VCaP (cell line): ENCODE data around the gene TICAM2.

Experiments
- H3K27ac ChIP-seq: fragments of 450-650 bp; 2 replicates; pipeline ENCODE4 v1.5.1; 2017
- CTCF ChIP-seq: fragments of 450-650 bp; conservative IDR thresholded peaks from 2 replicates; pipeline ENCODE4 v1.5.1; 2017; ENCODE audit warnings: mild to moderate bottlenecking, moderate library complexity

The TICAM2 gene

GRCh38 chr5:115605436-115605835 is 3.2 kb upstream of the TICAM2 start:
- no peak overlapping the region for H3K27ac ChIP-seq
- TF ChIP-seq CTCF, result no peak

GRCh38 chr5:115602591-115603125 is 379 bp upstream of the TICAM2 start:
- H3K27ac ChIP-seq, result peak overlapping the region; percentile 70; the same call in 1 of the 2 replicates
- TF ChIP-seq CTCF, result no peak

DNA sequence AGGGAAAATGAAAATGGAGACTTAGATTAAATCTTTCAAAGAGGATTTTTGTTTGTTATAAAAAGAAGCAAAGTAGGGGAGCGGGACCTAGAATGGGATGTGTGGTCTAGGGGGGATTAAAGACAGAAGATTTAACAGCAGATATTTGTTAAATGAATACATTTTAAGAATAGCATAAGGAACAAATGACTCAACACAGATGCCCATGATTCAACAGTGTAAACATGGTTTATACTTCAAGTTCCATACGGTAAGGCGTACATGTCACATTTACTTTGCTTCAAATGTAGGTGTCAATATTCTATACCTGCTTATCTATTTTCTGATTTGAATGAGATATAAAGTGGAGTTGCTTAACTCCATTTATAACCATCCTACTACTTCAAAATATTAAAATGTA is 1.5 kb downstream of the TICAM2 start:
- H3K27ac ChIP-seq, result no peak overlapping the region
- TF ChIP-seq CTCF, result no peak

GRCh38 chr5:115599924-115600323 is 2.4 kb downstream of the TICAM2 start:
- TF ChIP-seq CTCF, result no peak
- H3K27ac ChIP-seq, result no peak overlapping the region

GRCh38 chr5:115599502-115599901 is 2.8 kb downstream of the TICAM2 start:
- TF ChIP-seq CTCF, result no peak

GRCh38 chr5:115594128-115595047 is 7.9 kb downstream of the TICAM2 start:
- TF ChIP-seq CTCF, result no peak

More at GRCh38 chr5:115599502-115599901, 2.8 kb downstream of the TICAM2 start:
- no peak overlapping the region for H3K27ac ChIP-seq

GRCh38 chr5:115589043-115589442 is 13.2 kb downstream of the TICAM2 start:
- no peak for TF ChIP-seq CTCF
- peak overlapping the region; percentile 39; the same call in 1 of the 2 replicates for H3K27ac ChIP-seq

More at GRCh38 chr5:115594128-115595047, 7.9 kb downstream of the TICAM2 start:
- H3K27ac ChIP-seq, result no peak overlapping the region
